HCT116 (cell line): Measurements from ENCODE around the gene PICALM.

ENCODE experiments used
- CBX3 ChIP-seq: IDR thresholded peaks from 2 replicates; pipeline ENCODE4 v1.6.1; 2012; ENCODE audit warnings: low read depth
- EZH2 ChIP-seq: fragments of 200-600 bp; sonication (generic); IDR thresholded peaks from 2 replicates; pipeline ENCODE4 v1.6.1; 2017; ENCODE audit warnings: antibody characterized with exemption, mixed run types
- EZH2phosphoT487 ChIP-seq: fragments of 200-600 bp; IDR thresholded peaks from 2 replicates; pipeline ENCODE4 v1.6.1; 2018; ENCODE audit warnings: antibody characterized with exemption, borderline replicate concordance
- MAX ChIP-seq: IDR thresholded peaks from 2 replicates; pipeline ENCODE4 v1.6.1; 2012
- POLR2A ChIP-seq: IDR thresholded peaks from 2 replicates; pipeline ENCODE4 v1.7.0; 2011; ENCODE audit warnings: borderline replicate concordance; ENCODE audit not compliant: insufficient read depth, insufficient read length; ENCODE audit errors: extremely low read depth
- POLR2AphosphoS5 ChIP-seq: IDR thresholded peaks from 2 replicates; pipeline ENCODE4 v1.6.1; 2011; ENCODE audit warnings: mild to moderate bottlenecking, low read depth, low read length, moderate library complexity
- RAD21 ChIP-seq: IDR thresholded peaks from 2 replicates; pipeline ENCODE4 v1.6.1; 2012; ENCODE audit warnings: low read depth, mild to moderate bottlenecking
- REST ChIP-seq: IDR thresholded peaks from 2 replicates; pipeline ENCODE4 v1.6.1; 2012; ENCODE audit warnings: low read depth
- SRF ChIP-seq: IDR thresholded peaks from 2 replicates; pipeline ENCODE4 v1.6.1; 2012; ENCODE audit warnings: low read depth
- TF ChIP-seq, protein P1 (sequence below), 3 experiments: fragments of 200-600 bp in 1 of 3; sonication (generic) in 1 of 3; IDR thresholded peaks in 2 of 3; conservative IDR thresholded peaks in 1 of 3; 2 replicates each; pipeline ENCODE4 v1.5.1; 2012 to 2017; ENCODE audit warnings: low read depth in 2 of 3, low read length in 2 of 3, antibody characterized with exemption in 1 of 3, borderline replicate concordance in 1 of 3, control low read depth in 1 of 3, mild to moderate bottlenecking in 1 of 3, mixed read lengths in 1 of 3, mixed run types in 1 of 3, moderate library complexity in 1 of 3; ENCODE audit not compliant: insufficient read depth in 1 of 3

DNA sequence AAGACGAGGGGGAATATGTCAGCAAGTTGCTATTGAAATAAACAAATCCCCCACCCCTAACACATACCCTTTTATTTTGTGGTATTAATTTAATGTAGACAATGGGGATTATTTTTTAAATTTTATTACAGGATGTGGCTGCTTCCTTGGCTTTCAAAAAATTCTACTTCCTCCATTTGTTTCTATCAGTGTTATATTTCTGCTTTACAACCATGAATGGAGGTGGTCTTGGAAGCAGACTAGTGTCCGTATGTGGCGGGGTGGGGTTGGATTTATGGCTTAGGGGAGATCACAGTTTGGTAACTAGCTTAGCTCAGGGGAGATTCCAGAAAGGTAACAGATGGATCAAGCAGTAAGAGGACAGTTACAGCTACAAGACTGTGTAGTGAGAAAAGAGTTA, 39.3 kb upstream of the PICALM start:
- TF ChIP-seq, protein P1, sequence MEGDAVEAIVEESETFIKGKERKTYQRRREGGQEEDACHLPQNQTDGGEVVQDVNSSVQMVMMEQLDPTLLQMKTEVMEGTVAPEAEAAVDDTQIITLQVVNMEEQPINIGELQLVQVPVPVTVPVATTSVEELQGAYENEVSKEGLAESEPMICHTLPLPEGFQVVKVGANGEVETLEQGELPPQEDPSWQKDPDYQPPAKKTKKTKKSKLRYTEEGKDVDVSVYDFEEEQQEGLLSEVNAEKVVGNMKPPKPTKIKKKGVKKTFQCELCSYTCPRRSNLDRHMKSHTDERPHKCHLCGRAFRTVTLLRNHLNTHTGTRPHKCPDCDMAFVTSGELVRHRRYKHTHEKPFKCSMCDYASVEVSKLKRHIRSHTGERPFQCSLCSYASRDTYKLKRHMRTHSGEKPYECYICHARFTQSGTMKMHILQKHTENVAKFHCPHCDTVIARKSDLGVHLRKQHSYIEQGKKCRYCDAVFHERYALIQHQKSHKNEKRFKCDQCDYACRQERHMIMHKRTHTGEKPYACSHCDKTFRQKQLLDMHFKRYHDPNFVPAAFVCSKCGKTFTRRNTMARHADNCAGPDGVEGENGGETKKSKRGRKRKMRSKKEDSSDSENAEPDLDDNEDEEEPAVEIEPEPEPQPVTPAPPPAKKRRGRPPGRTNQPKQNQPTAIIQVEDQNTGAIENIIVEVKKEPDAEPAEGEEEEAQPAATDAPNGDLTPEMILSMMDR (IDR thresholded peaks at IDR 0.05 in 2 of 3, conservative IDR thresholded peaks at IDR 0.05 in 1 of 3; ENCODE audit: borderline replicate concordance in 1 of 3, insufficient read depth in 1 of 3, low read depth in 2 of 3, low read length in 2 of 3), result no peak
- TF ChIP-seq EZH2phosphoT487, result no peak
- TF ChIP-seq SRF, result no peak
- TF ChIP-seq CBX3, result no peak
- no peak for TF ChIP-seq REST
- TF ChIP-seq MAX, result no peak
- TF ChIP-seq POLR2A, result no peak
- TF ChIP-seq RAD21, result no peak
- TF ChIP-seq POLR2AphosphoS5, result no peak
- TF ChIP-seq EZH2, result no peak
